Skin of body (tissue), 2 donors: ENCODE measurements around the gene FAM120B. TPM values are rescaled to one million over a fixed set of nuclear protein-coding genes. Genes with fewer than 3 reads are reported as not detected.

Source experiments
- DNase-seq: peaks from one replicate; lab custom pipeline; 2025; lab: John Stamatoyannopoulos, UW
- total RNA-seq: library from RNA; depleted of rRNA; stranded (reverse); fragments of >200 nt; gene quantifications from one replicate; pipeline ENCODE4 v1.2.3, GENCODE V29; 2014

Gene FAM120B
- total RNA-seq, 1 donor from 2014 or later: 19.2 TPM

- no peak for DNase-seq
Measured at GRCh38 chr6:170357812-170358211, 51.3 kb downstream of the FAM120B start.

- DNase-seq: no peak
Measured at GRCh38 chr6:170358496-170358895, 51.9 kb downstream of the FAM120B start.

GRCh38 chr6:170360476-170360875 is 53.9 kb downstream of the FAM120B start:
- DNase-seq: no peak

- no peak for DNase-seq
Measured at GRCh38 chr6:170361335-170361734, 54.8 kb downstream of the FAM120B start.

- DNase-seq: no peak
Measured at GRCh38 chr6:170362121-170362520, 55.6 kb downstream of the FAM120B start.

GRCh38 chr6:170363255-170363654 is 56.7 kb downstream of the FAM120B start:
- DNase-seq: no peak

GRCh38 chr6:170365121-170365520 is 58.6 kb downstream of the FAM120B start:
- no peak for DNase-seq

- no peak for DNase-seq
Measured at GRCh38 chr6:170365593-170365992, 59.0 kb downstream of the FAM120B start.

GRCh38 chr6:170366248-170366960 is 59.8 kb downstream of the FAM120B start:
- no peak for DNase-seq

GRCh38 chr6:170367241-170367640 is 60.7 kb downstream of the FAM120B start:
- no peak for DNase-seq

GRCh38 chr6:170368544-170368943 is 62.0 kb downstream of the FAM120B start:
- DNase-seq: no peak

GRCh38 chr6:170369403-170369802 is 62.8 kb downstream of the FAM120B start:
- DNase-seq: no peak

GRCh38 chr6:170370416-170370815 is 63.9 kb downstream of the FAM120B start:
- no peak for DNase-seq

- no peak for DNase-seq
Measured at GRCh38 chr6:170371080-170371479, 64.5 kb downstream of the FAM120B start.

- no peak for DNase-seq
Measured at GRCh38 chr6:170371588-170371987, 65.0 kb downstream of the FAM120B start.

- DNase-seq: no peak
Measured at GRCh38 chr6:170372380-170373325, 66.1 kb downstream of the FAM120B start.

GRCh38 chr6:170374571-170375444 is 68.2 kb downstream of the FAM120B start:
- DNase-seq: no peak

- DNase-seq: no peak
Measured at GRCh38 chr6:170375661-170376060, 69.1 kb downstream of the FAM120B start.

GRCh38 chr6:170376386-170377043 is 70.0 kb downstream of the FAM120B start:
- no peak for DNase-seq

- DNase-seq: no peak
Measured at GRCh38 chr6:170378502-170378901, 71.9 kb downstream of the FAM120B start.

GRCh38 chr6:170381562-170381961 is 75.0 kb downstream of the FAM120B start:
- no peak for DNase-seq
